Testis (tissue), 3 donors: ENCODE measurements around the gene GPR78. TPM values are rescaled to one million over a fixed set of nuclear protein-coding genes. Genes with fewer than 3 reads are reported as not detected.

Experiments used
- DNase-seq: peaks from one replicate; pipeline ENCODE4 v3.0.0-alpha.2; 2019
- H3K27ac ChIP-seq, 2 donors: fragments of 200-600 bp; sonication (generic); one replicate each; pipeline ENCODE4 v1.5.1; 2019
- H3K27me3 ChIP-seq: fragments of 200-600 bp; sonication (generic); one replicate; pipeline ENCODE4 v1.5.1; 2019
- H3K36me3 ChIP-seq: fragments of 200-600 bp; sonication (generic); one replicate; pipeline ENCODE4 v1.5.1; 2017; ENCODE audit warnings: low read depth; ENCODE audit errors: missing control alignments
- H3K4me1 ChIP-seq: fragments of 200-600 bp; sonication (generic); one replicate; pipeline ENCODE4 v1.5.1; 2019
- H3K4me3 ChIP-seq, 2 donors: fragments of 200-600 bp; sonication (generic); one replicate each; pipeline ENCODE4 v1.5.1; 2017 to 2019
- H3K9me3 ChIP-seq: fragments of 200-600 bp; sonication (generic); one replicate; pipeline ENCODE4 v1.5.1; 2017
- CTCF ChIP-seq, 3 experiments: fragments of 450-650 bp in 2 of 3; fragments of 200-600 bp in 1 of 3; sonication (generic) in 1 of 3; IDR thresholded peaks; one replicate each; pipeline ENCODE4 v1.5.1; 2016 to 2019; ENCODE audit warnings: antibody characterized with exemption in 3 of 3, mild to moderate bottlenecking in 2 of 3, moderate library complexity in 1 of 3
- POLR2A ChIP-seq: fragments of 450-650 bp; IDR thresholded peaks from one replicate; pipeline ENCODE4 v1.6.1; 2017; ENCODE audit warnings: antibody characterized with exemption, mild to moderate bottlenecking, moderate library complexity
- WGBS, 2 donors: methylation state at CpG; one replicate each; pipeline ENCODE4 v1.1.5; 2018; 5-methylcytosine and 5-hydroxymethylcytosine counted together
- intact Hi-C: fragments of 100-400 bp; cut with DNase I; formaldehyde crosslinking; loops from one replicate; pipeline ENCODE4 v1.15.1; 2023; ENCODE audit warnings: low total_unique reads
- polyA plus RNA-seq: library from polyadenylated mRNA; stranded (reverse); fragments of 350-450 nt; fragmentation: Illumina TruSeq; extraction: RNeasy Lipid Tissue Mini Kit (QIAGEN cat#74804); gene quantifications from one replicate; pipeline ENCODE4 v1.2.3, GENCODE V29; 2014; ENCODE audit warnings: low read depth, low replicate concordance; ENCODE audit not compliant: insufficient read depth
- total RNA-seq, 2 donors: library from RNA; depleted of rRNA; stranded (reverse); fragments of >200 nt; gene quantifications; one replicate each; pipeline ENCODE4 v1.2.3, GENCODE V29; 2016

The GPR78 gene
- total and polyA plus RNA-seq, 3 donors from 2014 or later, result 0.34 to 0.99 (median 0.39) TPM

GRCh38 chr4:8615366-8615765, 35.2 kb downstream of the GPR78 start:
- intact Hi-C loops, result no loop called here
- no peak for DNase-seq
- no peak overlapping the region for H3K4me3 ChIP-seq
- no peak overlapping the region for H3K27ac ChIP-seq
- H3K9me3 ChIP-seq, result no peaks in the 10 kb centered on the region
- TF ChIP-seq POLR2A (no peak), CTCF (IDR thresholded peaks at IDR 0.05) (no peak)
- WGBS, 2 donors, result 87 to 92% methylated on average over 11 to 13 of the region's 13 CpGs
- no peaks in the 10 kb centered on the region for H3K4me1 ChIP-seq
- no peaks in the 10 kb centered on the region for H3K36me3 ChIP-seq
- no peaks in the 10 kb centered on the region for H3K27me3 ChIP-seq

- WGBS, 2 donors, result 85 to 86% methylated on average over 24 to 26 of the region's 26 CpGs
- no peak overlapping the region for H3K4me3 ChIP-seq
- no peak for DNase-seq
- H3K4me1 ChIP-seq, result no peaks in the 10 kb centered on the region
- intact Hi-C loops, result no loop called here
- H3K27me3 ChIP-seq, result no peaks in the 10 kb centered on the region
- no peaks in the 10 kb centered on the region for H3K36me3 ChIP-seq
- no peak overlapping the region for H3K27ac ChIP-seq
- TF ChIP-seq CTCF (IDR thresholded peaks at IDR 0.05) (no peak), POLR2A (no peak)
- no peaks in the 10 kb centered on the region for H3K9me3 ChIP-seq
These were observed 36.0 kb downstream of the GPR78 start for GRCh38 chr4:8615921-8616787.

GRCh38 chr4:8616831-8617230, 36.6 kb downstream of the GPR78 start:
- 79 to 85% methylated on average over 12 to 16 of the region's 16 CpGs for WGBS, 2 donors
- H3K4me3 ChIP-seq, result no peak overlapping the region
- H3K27ac ChIP-seq, result no peak overlapping the region
- no peaks in the 10 kb centered on the region for H3K9me3 ChIP-seq
- no peak for DNase-seq
- H3K4me1 ChIP-seq, result no peaks in the 10 kb centered on the region
- TF ChIP-seq CTCF (IDR thresholded peaks at IDR 0.05) (no peak), POLR2A (no peak)
- intact Hi-C loops, result no loop called here
- H3K36me3 ChIP-seq, result no peaks in the 10 kb centered on the region
- no peaks in the 10 kb centered on the region for H3K27me3 ChIP-seq

GRCh38 chr4:8617486-8618040, 37.4 kb downstream of the GPR78 start:
- Histone ChIP-seq H3K36me3 (no peaks in the 10 kb centered on the region), H3K4me3 (no peak overlapping the region), H3K27ac (no peak overlapping the region), H3K9me3 (no peaks in the 10 kb centered on the region), H3K27me3 (no peaks in the 10 kb centered on the region), H3K4me1 (no peaks in the 10 kb centered on the region)
- TF ChIP-seq CTCF (IDR thresholded peaks at IDR 0.05), result no peak
- TF ChIP-seq POLR2A, result no peak
- 64 to 72% methylated on average over 21 of the region's 21 CpGs for WGBS, 2 donors
- intact Hi-C loops, result no loop called here
- DNase-seq, result no peak
